RKO (cell line): ENCODE measurements around the gene ACBD3.

ENCODE experiments used
- DNase-seq: peaks from one replicate; pipeline ENCODE4 v3.0.0-alpha.2; 2016; ENCODE audit warnings: low spot score

The ACBD3 gene

DNA sequence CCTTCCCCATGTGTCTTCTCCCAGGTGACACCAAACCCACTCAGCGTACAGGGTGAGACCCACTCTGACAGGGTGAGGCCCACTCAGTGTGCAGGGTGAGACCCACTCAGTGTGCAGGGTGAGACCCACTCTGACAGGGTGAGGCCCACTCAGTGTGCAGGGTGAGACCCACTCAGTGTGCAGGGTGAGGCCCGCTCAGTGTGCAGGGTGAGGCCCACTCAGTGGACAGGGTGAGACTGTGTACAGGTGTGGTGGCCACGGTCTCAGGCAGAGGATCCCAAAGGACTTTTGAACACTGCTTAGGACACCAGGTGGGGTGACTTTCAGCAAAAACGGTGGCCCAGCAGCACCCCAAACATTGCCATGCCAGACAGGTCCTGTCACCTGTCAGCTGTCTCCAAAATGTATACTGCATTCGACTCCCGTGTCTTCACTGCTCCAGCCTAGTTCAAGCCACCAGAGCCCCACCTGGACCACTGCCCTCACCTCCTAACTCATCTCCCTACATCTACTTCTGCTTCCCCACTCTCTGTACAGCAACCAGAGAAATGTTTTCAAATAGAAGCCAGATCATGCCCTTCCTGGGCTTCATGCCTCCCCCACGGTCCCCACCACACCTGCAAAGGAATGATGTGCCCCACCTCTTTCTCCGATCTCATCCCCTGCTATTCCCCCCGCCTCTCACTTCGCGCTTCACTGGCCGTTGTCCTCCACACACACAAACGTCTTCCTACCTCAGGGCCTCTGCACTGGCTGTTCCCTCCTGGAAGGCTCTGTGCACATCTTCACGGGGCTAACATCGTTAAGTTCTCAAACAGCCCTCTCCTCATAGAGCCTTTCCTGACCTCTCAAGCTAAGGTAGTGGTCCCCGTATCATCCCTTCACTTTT is 52.1 kb downstream of the ACBD3 start:
- DNase-seq: no peak

DNA sequence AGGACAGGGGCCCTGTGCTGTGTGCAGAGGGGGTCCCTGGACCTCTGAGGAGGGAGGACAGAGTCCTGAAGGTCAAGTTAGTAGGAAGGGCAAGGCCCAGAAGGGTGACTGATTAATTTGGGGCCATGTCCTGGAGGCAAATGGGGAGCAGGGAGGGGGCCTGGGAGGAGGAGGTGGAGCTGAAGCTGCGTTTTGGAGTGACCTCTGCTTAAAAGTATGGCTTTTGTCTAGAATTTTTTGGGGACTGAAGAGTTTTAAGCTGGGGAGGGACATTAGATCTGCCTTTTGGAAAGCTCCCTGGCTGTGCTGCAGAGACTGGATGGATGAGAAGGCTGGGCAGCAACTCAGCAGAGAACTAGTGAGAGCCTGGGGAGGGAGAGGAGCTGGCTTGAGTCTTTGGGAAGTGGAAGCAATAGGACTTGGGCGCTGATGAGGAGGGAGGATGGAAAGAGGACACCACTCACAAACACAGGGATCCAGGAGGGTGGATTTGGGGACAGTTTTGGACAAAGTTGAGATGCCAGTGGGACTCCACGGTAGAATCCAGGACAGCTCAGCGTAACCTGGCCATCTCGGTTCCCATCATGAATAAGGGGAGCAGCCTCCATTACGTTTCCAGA is 52.9 kb downstream of the ACBD3 start:
- DNase-seq: no peak

DNA sequence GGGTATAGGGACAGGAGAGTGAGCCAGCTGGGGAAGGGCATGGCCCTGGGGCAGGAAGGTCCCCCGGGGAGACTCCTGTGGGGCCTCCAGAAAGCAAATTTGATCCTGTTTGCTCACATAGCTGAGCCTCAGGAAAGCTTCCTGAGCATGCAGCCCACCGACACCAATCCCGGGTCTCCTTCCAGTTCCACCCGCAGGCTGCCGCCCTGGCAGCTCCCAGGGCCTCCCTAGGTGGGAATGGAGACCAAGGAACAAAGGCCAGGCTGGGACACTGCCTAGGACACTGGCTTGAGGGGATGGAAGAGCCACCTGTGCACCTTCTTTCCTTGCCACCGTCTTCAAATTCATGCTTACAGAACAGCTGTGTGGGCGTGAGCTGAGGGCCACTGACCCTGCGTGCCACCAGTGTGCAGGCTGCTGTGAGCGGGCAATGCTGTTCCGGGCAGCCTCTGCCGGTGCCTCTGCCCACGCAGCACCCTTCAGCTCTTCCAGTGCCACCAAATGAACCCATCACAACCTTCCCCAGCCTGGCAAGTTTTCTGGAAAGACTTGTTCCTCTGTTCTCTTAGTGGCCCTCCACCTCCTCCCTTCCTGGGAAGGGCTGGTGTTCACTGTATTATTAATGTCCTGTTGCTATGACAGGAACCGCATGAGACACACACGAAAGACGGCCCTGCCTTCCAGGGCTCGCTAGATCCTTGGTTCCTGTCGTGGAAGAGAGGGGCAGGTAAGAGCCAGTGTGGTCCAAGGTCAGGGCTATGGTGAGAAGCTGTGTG is 53.6 kb downstream of the ACBD3 start:
- DNase-seq: no peak

DNA sequence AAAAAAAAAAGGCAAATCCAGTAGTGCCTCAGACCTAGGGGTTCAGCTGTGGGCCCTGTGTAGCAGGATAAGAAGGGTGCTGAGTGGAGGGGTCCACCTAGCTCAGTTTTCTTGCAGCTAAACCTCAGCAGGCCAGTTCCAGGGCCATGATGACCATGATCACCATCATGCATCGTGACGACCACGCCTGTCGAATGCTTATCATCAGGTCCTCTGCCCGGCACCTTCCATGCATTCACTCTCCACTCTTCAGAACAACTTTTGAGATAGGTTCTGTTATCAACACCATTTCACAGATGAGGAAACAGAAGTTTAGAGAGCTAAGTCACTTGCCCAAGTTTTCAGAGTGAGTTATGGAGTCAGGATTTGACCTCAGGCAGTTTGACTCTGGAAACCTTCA is 54.9 kb downstream of the ACBD3 start:
- DNase-seq: no peak

DNA sequence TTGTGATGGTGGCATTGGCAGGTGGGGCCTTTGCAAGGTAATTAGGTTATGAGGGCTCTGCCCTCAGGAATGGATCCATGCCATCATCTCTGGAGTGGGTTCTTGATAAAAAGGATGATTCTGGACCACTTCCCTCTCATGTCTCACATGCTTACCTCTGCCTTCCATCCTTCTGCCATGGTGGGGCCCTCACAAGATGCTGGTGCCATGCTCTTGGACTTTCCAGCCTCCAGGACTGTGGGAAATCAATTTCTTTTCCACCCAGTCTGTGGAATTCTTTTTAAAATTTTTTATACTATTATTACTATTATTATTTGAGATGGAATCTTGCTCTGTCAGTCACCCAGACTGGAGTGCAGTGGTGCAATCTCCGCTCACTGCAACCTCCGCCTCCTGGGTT is 57.3 kb downstream of the ACBD3 start:
- no peak for DNase-seq

DNA sequence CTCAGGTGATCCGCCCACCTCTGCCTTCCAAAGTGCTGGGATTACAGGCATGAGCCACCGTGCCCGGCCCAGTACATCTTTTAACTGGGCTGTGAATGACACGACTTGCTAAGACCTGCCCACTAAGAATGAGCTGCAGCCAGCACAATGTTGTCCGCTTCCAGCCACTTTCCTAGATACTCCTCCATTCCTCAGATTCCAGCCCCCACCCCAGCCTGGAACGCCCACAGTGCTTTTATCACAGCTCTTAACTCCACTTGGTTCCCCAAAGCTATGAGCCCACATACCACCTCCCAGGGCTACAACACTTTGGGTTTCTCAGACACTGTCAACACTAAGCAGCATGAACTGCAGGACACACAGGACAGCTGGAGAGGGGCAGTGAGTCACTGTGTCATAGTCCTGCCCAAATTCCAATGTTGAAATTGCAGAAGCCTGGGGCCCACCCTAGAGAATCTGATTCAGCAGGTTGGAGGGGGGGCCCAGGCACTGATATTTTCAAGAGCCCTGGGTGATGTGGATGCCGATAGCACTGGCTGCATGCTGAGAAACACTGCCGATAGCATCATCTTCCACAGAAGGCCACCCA is 58.0 kb downstream of the ACBD3 start:
- DNase-seq: no peak

DNA sequence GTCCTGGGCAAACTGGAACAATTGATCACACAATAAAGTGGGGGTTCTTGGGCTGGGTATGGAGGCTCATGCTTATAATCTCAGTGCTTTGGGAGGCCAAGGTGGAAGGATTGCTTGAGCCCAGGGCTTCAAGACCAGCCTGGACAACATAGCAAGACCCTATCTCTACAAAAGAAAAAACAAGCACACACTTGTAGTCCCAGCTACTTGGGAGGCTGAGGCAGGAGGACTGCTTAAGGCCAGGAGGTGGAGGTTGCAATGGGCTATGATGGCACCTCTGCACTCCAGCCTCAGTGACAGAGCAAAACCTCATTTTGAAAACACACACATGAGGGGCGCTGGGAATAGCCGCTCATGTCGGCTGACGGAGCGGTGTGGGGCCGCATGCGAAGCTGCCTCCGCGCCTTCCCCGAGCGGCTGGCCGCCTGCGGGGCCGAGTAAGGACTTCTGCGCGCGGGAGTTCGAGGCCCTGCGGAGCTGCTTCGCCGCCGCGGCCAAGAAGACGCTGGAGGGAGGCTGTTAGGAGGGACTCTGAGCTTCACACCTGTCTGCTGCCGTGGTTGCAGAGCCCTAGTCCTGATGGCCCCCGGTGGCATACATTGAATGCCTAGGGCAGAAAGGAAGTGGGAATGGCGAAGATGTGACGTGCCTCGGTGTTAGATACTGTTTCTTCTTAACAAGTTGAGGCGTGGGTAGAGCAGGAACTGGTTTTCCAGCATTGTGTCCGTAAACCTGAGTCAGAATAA is 59.5 kb downstream of the ACBD3 start:
- no peak for DNase-seq

DNA sequence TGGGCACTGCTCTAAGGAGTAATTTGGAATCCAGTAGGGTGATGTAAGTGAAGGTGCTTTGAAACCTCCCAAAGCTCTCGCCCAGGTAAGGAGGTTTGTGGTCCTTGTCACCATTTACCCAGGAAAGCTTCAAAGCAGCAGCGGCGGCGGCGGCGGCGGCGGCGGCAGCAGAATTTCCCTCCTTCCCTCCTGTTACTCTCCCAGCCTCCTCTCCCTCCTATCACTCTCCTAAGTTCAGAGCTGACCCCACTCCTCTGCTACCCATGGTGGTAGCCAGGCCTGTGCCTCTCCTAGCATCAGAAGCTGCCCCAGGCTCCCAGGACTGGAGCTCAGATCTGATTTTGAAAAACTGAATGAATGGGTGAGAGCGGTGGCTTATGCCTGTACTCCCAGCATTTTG is 60.7 kb downstream of the ACBD3 start:
- no peak for DNase-seq

DNA sequence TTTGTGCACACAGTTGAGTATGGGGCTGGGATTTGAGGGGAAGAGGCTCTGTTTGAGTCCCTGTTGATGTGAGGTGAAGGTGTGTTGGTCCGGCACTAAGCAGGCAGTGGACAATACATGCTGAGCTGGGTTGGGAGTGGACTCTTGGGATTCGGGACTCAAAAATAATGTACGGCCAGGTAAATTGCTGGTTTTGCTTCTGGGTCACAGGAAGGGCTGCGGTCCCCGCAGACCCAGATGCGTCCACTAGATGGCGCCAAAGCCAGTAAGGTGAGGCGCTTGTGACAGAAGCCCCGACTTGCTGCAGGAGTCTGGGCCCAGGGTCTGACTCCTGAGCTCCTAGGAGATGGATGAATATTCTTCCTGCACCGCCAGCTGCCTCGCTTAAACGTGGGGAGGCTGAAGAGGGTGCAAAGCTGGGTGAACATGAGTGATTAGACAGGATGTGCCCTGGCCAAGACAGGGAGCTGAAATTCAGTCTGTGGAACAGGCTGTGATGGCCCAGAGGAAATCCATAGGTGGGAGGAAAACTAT is 61.4 kb downstream of the ACBD3 start:
- peak; percentile 78 for DNase-seq

DNA sequence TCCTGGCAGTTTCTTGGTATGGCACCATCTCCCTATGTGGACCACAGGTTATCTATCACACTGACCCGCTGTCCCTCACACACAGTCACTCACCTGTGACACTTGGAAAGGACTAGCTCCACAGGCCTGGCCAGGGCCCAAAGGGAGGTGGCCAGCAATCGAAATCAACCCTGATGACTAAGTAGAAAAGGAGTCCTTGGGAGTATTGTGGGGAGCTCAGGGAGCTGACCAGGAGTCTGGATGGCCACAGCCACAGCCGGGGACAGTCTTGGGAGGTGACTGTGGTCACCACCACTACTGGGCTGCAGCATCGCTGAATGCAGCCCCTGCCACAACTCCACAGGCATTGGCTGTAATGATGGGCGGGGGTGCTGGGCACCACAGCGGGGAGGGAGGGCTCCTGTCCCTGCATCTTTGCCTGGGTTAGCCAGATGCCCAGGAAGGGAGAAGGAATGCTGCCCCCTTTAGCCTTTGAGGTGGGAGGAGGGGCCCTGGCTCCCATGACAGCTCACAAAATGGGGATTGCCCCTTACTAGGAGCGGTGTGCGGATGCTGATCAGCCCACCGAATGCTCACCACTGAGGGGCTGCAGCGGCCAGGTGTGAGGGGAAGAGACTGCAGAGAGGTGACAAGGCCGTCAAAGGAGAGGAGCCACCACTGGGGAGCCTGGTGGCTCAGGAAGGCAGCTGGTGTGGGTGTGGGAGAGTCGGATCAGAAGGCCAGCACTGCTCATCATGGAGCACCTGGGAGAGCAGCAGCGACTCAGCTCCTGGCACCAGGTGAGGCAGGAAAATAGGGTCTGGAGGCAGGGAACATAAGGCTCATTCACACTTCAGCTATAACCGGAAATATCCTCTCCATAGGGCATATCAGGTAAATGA is 62.7 kb downstream of the ACBD3 start:
- DNase-seq: no peak

DNA sequence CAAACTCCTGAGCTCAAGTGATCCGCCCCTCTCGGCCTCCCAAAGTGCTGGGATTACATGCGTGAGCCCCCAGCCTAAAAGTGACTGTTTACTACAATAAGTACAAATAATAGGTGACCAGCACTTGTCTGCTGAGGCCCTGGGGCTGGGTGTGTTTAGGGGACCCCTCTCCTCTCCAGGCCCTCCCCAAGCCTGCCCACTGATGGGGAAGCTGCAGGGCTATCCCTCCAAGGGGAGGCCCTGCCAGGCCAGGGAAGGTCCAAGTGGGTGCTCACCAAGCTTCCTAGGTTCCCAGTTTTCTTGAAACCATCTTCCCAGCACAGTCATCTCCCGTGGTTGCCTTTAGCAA is 63.4 kb downstream of the ACBD3 start:
- DNase-seq: no peak

DNA sequence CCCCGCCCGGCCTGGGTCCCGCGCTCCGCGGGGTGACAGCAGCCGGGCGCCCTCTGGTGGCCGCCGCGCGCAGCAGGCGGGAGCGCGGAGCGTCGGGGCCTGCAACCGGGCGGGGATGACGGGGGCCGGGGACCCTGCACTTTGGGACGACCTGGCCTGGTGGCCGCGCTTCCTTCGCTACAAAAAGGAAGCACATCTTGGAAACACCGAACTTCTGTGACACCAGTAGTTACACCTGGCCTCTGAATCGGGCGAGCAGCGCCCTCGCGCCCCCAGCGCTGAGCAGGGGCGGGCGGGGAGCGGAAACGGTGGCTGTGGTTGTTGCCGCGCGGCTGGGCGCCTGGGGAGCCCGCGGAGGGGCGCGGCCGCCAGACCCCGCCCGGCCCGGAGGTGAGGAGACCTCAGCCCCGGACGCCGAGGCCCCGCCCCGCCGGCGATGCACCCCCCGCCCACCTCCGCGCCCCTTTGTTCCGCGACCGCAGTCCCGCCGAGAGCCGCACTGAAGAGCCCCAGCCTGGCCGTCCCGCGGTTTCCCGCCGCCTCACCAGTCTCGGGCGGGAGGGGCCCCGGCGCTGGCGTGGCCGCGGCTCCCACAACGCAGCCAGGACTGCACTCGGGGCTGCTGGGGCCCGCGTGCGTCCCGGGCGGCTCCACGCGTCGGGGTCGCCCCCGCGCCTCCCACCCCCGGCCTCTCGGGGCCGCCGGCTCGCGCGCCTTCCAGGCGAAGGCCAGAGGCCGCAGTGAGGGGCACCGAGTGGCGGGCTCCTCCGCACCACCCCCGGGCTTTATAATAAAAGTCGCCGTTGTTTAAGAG is 64.7 kb downstream of the ACBD3 start:
- DNase-seq: peak; percentile 55

DNA sequence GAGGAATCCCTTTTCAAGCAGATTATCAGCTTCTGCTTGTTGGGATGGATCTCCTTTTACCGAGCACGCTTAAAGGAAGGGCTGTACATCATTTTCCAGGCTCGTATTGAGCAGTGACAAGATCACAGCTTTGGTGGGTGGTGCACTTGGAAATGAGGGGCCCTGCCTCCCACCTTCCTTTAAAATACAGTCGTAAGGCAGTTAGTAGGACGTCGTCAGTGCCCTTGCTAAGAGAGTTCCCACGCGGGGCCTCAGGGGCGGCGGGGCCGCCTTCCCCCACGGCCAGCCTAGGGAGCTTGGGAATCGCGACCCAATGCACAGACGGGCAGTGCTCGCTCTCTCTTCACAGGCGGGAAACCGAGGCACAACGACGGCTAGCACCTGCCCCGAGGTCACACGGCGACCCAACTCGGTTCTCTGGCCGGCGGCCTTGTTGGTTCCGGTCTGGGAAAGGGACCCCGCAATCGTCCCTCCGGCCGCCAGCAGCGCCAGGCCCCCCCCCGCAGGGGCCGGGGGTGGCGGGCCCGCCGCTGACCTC is 65.4 kb downstream of the ACBD3 start:
- no peak for DNase-seq

DNA sequence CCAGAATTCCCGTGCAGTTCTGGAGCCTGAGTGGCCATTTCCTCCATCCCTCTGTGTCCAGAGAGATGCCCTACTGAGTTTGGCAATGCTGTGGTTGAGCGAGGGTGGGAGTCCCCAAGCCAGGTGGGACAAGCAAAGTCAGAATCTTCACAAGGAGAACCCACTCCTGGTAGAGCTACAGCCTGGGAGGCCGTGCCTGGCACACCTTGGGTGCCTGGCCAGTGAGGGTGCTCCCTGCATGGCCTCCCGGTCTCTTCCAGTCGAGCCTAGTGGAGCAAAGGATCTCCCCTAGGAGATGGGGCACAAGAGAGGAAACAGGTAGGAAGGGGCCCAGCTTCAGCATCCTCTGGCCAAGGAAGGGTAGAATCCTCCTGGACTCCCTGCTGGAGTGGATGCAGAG is 66.1 kb downstream of the ACBD3 start:
- DNase-seq: no peak

DNA sequence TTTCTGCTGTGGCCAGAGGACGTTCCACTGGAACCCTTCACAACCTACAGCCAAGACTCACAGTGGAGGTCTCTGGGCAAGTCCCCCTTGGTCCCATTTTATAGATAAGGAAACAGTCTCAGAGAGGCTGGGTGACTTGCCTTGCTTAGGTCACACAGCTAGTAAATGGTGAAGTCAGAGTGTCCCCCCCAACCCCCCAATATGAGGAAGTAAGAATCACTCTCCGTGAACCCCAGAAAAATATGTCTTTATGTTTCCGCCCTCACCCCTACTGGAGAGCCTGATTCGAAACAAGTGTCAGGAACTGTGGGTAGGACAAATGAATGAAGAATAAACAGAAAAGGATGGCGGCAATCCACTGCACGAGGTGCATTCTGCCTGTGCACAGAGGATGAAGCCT is 67.4 kb downstream of the ACBD3 start:
- no peak for DNase-seq

DNA sequence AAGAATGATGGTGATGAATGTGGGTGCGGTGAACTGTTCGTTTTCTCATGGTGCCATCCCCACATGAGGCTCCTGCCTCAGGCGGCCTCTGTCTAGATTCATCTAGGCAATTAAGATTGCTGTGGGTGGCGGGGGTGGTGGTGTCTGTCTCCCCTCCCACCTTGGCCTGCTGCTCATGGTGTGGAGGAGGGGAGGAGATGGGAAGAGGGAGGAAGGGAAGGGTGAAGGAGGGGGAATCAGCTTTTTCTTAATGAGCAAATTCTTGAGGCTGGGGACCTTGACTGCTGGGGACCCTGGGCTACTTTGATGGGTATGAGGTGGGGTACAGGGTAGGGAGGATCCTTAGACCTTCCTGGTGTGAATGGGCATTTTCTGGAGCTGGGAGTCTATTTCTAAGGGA is 68.2 kb downstream of the ACBD3 start:
- no peak for DNase-seq

DNA sequence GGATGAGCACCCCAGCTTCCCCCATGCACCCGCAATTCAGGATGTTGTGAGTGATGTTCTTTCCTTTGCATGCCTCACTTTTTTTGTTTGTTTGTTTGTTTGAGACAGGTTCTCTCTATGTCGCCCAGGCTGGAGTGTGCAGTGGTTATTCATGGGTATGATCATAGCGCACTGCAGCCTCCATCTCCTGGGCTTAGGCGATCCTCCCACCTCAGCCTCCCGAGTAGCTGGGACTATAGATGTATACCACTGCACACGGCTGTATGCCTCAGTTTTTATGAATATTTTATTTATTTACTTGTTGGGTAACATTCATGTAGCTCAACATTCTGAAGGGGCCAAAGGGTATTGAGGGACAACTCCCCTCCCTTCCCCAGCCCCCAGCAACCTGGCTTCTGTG is 69.2 kb downstream of the ACBD3 start:
- DNase-seq: no peak

DNA sequence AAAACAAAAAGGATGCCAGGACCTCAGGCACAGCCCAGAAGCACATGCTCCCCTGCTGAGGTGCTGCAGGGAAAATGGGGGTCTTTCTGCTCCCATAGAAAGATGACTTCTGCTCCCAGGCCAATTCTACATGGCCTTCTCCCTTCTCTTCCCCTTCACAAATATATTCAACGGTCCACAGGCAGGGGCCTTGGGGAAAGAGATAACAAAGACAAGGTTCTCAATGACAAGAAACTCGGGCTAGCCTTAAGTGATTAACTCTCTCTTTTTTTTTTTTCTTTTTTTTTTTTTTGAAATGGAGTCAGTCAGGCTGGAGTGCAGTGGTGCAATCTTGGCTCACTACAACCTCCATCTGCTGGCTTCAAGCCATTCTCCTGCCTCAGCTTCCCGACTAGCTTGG is 69.9 kb downstream of the ACBD3 start:
- DNase-seq: no peak

DNA sequence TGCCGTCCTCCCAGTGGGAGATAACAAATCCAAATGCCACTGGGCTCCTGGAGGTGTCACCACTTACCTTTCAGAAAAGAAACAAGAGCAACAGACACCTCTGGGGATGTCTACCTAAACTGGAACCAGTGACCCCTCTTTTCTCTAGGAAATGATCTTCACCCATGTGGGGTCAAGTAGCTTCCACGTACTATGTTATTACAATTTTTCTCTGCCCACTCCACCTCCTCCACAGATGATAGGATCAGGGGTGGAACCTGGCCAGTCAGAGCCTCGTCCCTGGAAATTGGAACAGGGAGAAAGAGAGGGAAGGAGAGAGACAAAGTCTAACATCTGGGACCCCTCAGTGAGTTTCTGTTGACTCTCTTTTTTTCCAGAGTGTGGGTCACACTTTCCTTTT is 73.9 kb downstream of the ACBD3 start:
- DNase-seq: no peak

DNA sequence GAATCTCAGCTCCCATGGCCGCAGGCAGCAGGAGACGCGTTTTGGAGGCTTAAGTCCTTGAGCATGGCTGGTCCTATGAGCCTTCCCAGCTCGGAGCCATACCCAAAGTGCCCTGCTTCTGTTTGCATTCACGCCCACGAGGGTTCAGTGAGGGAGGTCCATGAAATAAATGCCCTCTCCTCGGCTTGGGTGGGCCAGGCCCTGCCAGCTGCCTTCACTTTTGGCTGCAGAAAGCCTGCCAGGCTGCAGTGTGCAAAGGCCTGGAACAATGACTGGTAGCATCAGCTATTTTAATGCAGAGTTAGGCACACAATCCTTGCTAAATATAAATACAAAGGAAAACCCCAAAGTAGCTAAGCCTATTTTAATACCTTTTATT is 74.7 kb downstream of the ACBD3 start:
- no peak for DNase-seq
